Muscle layer of colon (tissue), 2 donors: Measurements from ENCODE around the gene PTPRG.

Experiments
- H3K27ac ChIP-seq: one replicate; pipeline ENCODE4 v1.7.0; 2013; ENCODE audit warnings: low read depth, mild to moderate bottlenecking, low read length, moderate library complexity
- H3K27me3 ChIP-seq, 2 donors: one replicate each; pipeline ENCODE4 v1.7.0; 2013; ENCODE audit warnings: low read length in 2 of 2, mild to moderate bottlenecking in 2 of 2; ENCODE audit not compliant: insufficient read depth in 2 of 2, control insufficient read depth in 1 of 2
- H3K36me3 ChIP-seq: one replicate; pipeline ENCODE4 v1.7.0; 2013; ENCODE audit warnings: mild to moderate bottlenecking, low read length; ENCODE audit not compliant: insufficient read depth
- H3K4me1 ChIP-seq: one replicate; pipeline ENCODE4 v1.7.0; 2013; ENCODE audit warnings: mild to moderate bottlenecking, low read length; ENCODE audit not compliant: insufficient read depth
- H3K4me3 ChIP-seq, 2 donors: one replicate each; pipeline ENCODE4 v1.7.0; 2013; ENCODE audit warnings: low read length in 2 of 2, low read depth in 1 of 2, mild to moderate bottlenecking in 1 of 2, moderate library complexity in 1 of 2
- H3K9ac ChIP-seq: one replicate; pipeline ENCODE4 v1.7.0; 2013; ENCODE audit warnings: low read length
- H3K9me3 ChIP-seq: one replicate; pipeline ENCODE4 v1.7.0; 2013; ENCODE audit warnings: mild to moderate bottlenecking, low read length
- donor health status: abdominal sarcoma.
- donor health status: Adenocarcinoma of cecum.

The PTPRG gene

GRCh38 chr3:62295571-62295970 lies 734.2 kb downstream of the PTPRG start:
- Histone ChIP-seq H3K9ac (no peak overlapping the region), H3K9me3 (no peaks in the 10 kb centered on the region), H3K27ac (no peak overlapping the region), H3K27me3 (no peaks in the 10 kb centered on the region), H3K4me1 (no peaks in the 10 kb centered on the region), H3K4me3 (no peak overlapping the region), H3K36me3 (peaks cover 5% of the 10 kb centered on the region)

DNA sequence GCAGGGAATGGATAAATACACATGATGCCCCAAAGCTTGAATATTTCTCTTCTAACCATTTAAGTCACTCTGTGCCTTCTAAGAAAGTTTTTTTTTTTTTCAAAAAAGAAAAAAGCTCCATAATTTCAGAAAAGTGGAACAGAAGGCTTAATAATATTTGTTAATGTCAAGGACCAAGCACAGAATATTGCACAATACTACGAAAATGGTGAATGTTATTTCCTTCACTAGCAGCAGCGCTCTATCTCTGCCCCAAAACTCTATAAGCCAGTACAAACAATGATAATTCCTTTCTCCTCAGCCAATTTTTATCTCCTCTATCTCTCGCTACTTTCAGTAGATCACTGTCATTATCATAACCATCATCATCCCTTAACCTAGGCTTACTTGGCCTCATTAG lies 739.2 kb downstream of the PTPRG start:
- Histone ChIP-seq H3K9ac (no peak overlapping the region), H3K4me3 (no peak overlapping the region), H3K36me3 (no peaks in the 10 kb centered on the region), H3K4me1 (no peaks in the 10 kb centered on the region), H3K27ac (no peak overlapping the region), H3K9me3 (peaks cover 3% of the 10 kb centered on the region), H3K27me3 (no peaks in the 10 kb centered on the region)

GRCh38 chr3:62312201-62312600 lies 750.8 kb downstream of the PTPRG start:
- Histone ChIP-seq H3K27ac (no peak overlapping the region), H3K4me3 (no peak overlapping the region), H3K4me1 (no peaks in the 10 kb centered on the region), H3K9ac (no peak overlapping the region), H3K36me3 (no peaks in the 10 kb centered on the region), H3K27me3 (no peaks in the 10 kb centered on the region), H3K9me3 (no peaks in the 10 kb centered on the region)

GRCh38 chr3:62316525-62316924 lies 755.2 kb downstream of the PTPRG start:
- Histone ChIP-seq H3K9ac (no peak overlapping the region), H3K27me3 (no peaks in the 10 kb centered on the region), H3K4me1 (no peaks in the 10 kb centered on the region), H3K27ac (no peak overlapping the region), H3K36me3 (no peaks in the 10 kb centered on the region), H3K9me3 (no peaks in the 10 kb centered on the region), H3K4me3 (no peak overlapping the region)

DNA sequence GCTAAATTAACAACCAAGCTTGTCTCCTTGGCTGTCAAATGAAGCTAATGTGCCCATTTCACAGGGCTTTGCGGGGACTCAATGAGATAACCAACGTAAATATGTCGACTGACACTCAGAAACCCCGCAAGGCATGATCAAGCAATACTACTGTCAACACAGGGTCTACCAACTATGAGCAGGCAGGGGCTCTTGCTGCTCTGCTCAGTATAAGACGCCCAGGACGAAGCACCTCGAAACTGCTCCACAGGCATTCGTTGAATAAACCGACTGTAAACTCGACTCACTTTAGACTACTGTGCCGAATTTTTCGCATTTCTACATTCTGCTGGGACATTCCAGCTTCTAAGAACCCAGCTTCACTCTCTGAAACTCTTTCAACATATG lies 757.0 kb downstream of the PTPRG start:
- H3K9me3 ChIP-seq = no peaks in the 10 kb centered on the region
- H3K4me1 ChIP-seq = no peaks in the 10 kb centered on the region
- H3K36me3 ChIP-seq = no peaks in the 10 kb centered on the region
- peak overlapping the region; percentile 32 for H3K27ac ChIP-seq
- H3K4me3 ChIP-seq = peak overlapping the region; percentile 65 to 74
- H3K27me3 ChIP-seq = no peaks in the 10 kb centered on the region
- peak overlapping the region; percentile 4 for H3K9ac ChIP-seq

DNA sequence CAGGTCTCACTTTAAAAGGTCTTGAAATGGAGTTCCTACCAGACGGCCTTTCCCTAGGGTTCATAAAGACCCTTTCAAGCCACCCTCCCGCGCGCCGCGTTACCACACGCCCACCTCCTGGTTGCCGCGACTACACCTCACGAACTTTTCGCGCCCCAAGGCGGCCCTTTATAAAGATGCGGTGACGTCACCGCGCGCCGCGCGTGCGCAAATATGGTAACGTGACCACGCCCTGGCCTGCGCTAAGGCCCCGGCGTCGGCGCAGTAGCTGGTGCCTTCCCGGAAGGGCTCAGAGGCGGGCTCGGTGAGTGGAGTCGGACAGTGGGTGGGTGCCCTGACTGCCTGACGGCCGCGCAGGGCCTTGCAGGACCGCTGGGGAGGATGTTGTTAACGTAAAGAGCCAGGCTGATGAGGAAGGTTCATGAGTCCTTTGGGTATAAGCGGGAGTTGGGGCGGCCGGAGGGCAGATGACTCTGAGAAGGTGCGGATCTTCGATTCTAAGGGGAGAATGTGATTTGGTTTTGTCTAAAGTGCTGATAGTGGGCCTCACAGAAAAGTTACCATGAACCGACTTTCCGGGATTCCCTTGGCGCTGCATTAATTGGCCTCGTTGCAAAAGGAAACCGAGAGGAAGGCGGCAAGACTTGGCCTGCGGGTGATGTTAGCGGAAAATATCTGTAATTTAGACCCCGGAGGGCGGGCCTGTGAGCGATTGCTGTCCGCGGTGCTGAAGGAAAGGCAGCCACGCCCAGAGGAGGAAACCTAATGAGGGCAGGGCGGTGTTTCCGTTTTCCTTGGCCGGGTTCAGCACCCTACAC lies 757.6 kb downstream of the PTPRG start:
- Histone ChIP-seq H3K4me3 (peak overlapping the region; percentile 65 to 74), H3K36me3 (no peaks in the 10 kb centered on the region), H3K9ac (peak overlapping the region; percentile 4), H3K27me3 (no peaks in the 10 kb centered on the region), H3K27ac (peak overlapping the region; percentile 32), H3K9me3 (no peaks in the 10 kb centered on the region), H3K4me1 (no peaks in the 10 kb centered on the region)

DNA sequence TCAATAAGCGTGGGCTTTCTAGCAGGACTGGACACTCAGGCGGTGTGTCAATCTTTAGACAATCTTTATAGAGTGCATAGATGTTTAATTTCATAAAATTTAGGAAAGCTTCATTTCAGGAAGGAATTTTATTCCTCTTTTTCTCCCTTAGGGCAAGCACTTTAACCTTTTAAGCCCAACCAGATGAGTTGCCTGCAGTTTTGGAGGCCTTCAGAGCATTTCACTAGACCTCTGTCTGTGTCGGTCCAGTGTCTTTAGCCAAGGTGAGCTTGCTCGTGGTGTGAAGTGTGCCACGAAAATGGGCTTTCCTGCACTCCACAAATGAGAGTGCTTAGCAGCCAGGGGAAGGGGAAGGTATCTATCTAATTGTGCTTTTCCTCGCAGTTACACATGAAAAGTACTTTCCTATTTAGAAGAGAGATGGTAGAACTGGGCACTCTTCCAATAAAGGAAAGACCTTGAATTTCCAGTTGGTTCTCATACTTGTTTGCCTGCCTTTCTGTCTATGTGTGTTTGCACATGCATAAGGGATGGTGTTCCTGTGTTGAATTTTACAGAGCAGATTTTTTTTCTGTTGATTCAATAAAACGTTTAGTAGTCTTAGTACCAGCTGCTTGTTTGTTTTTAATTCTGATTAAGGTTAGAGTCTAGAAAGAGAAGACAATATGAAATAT lies 758.3 kb downstream of the PTPRG start:
- H3K27me3 ChIP-seq = no peaks in the 10 kb centered on the region
- H3K36me3 ChIP-seq = no peaks in the 10 kb centered on the region
- no peaks in the 10 kb centered on the region for H3K4me1 ChIP-seq
- no peak overlapping the region for H3K27ac ChIP-seq
- H3K9ac ChIP-seq = no peak overlapping the region
- H3K4me3 ChIP-seq = peak overlapping the region; percentile 65 to 74
- H3K9me3 ChIP-seq = no peaks in the 10 kb centered on the region

DNA sequence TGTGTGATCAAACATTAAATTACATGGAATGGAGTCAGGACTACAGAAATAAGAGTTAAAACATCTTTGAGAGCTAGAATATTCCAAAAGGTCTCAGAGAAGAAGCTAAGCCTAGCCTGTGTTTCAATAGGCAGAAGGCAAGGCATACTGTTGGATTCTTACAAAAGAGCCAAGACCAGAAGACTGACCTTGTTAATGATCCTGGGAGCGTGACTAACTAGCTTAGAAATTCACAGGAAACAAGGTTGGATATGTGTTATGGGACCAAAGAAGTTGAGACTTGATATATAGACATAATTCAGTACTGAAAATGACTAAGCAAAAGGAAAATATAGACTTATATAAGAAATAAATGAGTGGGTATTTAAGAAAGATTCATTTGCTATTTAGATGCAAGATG lies 761.9 kb downstream of the PTPRG start:
- H3K27ac ChIP-seq = no peak overlapping the region
- no peak overlapping the region for H3K4me3 ChIP-seq
- H3K4me1 ChIP-seq = no peaks in the 10 kb centered on the region
- H3K9ac ChIP-seq = no peak overlapping the region
- H3K9me3 ChIP-seq = no peaks in the 10 kb centered on the region
- no peaks in the 10 kb centered on the region for H3K27me3 ChIP-seq
- H3K36me3 ChIP-seq = no peaks in the 10 kb centered on the region

DNA sequence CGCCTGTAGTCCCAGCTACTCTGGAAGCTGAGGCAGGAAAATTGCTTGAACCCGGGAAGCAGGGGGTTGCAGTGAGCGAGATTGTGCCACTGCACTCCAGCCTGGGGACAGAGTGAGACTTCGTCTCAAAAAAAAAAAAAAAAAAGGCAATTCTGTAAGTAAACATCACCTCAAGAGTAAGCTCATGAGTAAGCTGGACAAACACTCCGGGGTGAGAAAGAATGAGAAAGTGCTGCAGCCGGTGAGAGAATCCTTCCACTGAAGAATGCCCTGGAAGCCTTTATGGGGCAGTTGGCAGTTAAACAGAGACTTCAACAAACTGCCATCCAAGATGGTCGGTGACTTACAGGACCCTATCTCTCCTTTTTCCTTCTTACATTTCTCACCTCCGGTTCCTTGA lies 764.5 kb downstream of the PTPRG start:
- Histone ChIP-seq H3K9me3 (no peaks in the 10 kb centered on the region), H3K36me3 (no peaks in the 10 kb centered on the region), H3K27ac (no peak overlapping the region), H3K27me3 (no peaks in the 10 kb centered on the region), H3K9ac (no peak overlapping the region), H3K4me3 (no peak overlapping the region), H3K4me1 (no peaks in the 10 kb centered on the region)

DNA sequence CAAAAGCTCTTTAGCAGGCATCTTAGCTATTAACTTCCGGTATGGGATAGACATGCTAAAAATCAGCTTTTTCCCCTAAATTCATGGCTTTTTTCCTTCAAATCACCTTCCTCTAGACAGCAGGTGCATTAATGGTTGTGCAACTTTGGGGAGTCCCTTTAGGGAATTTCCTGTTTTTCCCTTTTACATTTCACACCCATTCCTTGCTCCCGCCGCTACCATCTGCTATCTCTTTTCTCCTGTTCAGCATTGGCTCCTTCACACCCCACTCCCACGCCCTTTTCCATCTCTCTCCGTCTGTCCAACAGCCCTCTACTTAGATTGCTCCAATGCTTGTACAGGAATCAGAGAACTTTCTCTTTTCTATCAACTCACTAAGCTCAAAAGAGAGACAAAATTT lies 768.6 kb downstream of the PTPRG start:
- H3K36me3 ChIP-seq = no peaks in the 10 kb centered on the region
- no peaks in the 10 kb centered on the region for H3K27me3 ChIP-seq
- H3K27ac ChIP-seq = no peak overlapping the region
- no peaks in the 10 kb centered on the region for H3K9me3 ChIP-seq
- no peak overlapping the region for H3K9ac ChIP-seq
- no peak overlapping the region for H3K4me3 ChIP-seq
- no peaks in the 10 kb centered on the region for H3K4me1 ChIP-seq

- Histone ChIP-seq H3K27me3 (no peaks in the 10 kb centered on the region), H3K9ac (no peak overlapping the region), H3K27ac (no peak overlapping the region), H3K4me1 (no peaks in the 10 kb centered on the region), H3K36me3 (no peaks in the 10 kb centered on the region), H3K4me3 (no peak overlapping the region), H3K9me3 (no peaks in the 10 kb centered on the region)
Observed at GRCh38 chr3:62332017-62332416, 770.6 kb downstream of the PTPRG start.

DNA sequence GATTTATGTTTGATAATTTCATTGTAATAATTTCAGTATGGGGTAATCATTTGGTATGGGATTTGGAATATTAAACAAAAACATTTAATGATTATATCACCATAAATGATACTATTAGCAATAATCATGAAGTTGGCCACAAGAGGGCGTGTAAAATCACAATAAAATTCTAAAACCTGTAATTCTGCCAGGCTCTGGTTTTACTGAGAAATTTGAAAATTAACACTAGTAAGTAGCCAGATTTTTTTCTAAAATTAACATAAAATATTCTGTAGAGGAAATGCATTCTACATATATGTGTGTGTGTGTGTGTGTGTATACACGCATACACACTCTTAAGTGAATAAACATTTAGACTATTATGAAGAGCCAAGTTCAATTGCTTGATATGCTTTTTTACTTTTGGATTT lies 771.5 kb downstream of the PTPRG start:
- Histone ChIP-seq H3K27me3 (no peaks in the 10 kb centered on the region), H3K9me3 (no peaks in the 10 kb centered on the region), H3K4me3 (no peak overlapping the region), H3K4me1 (no peaks in the 10 kb centered on the region), H3K27ac (no peak overlapping the region), H3K9ac (no peak overlapping the region), H3K36me3 (no peaks in the 10 kb centered on the region)
